RWPE1 (cell line): Measurements from ENCODE around the gene VAT1L.

Source experiments
- CTCF ChIA-PET: fragments of 350-600 bp; sonication (Branson Sonifier 250); formaldehyde crosslinking; extraction: SDS; loops from one replicate; lab custom pipeline; 2021; lab: Yijun Ruan, JAX
- POLR2A ChIA-PET: fragments of 400-600 bp; formaldehyde crosslinking; extraction: SDS; loops from one replicate; lab custom pipeline; 2020; ENCODE audit warnings: antibody characterized with exemption; ENCODE audit not compliant: low non-redundant PET; lab: Yijun Ruan, JAX
- DNase-seq: peaks from one replicate; pipeline ENCODE4 v3.0.0; 2012; ENCODE audit warnings: low spot score
- H3K27ac ChIP-seq: fragments of 450-650 bp; 2 replicates; pipeline ENCODE4 v1.5.1; 2017
- TF ChIP-seq, protein P1 (sequence below): fragments of 450-650 bp; conservative IDR thresholded peaks from 2 replicates; pipeline ENCODE4 v1.5.1; 2017; ENCODE audit warnings: low read depth, mild to moderate bottlenecking

Gene VAT1L

DNA sequence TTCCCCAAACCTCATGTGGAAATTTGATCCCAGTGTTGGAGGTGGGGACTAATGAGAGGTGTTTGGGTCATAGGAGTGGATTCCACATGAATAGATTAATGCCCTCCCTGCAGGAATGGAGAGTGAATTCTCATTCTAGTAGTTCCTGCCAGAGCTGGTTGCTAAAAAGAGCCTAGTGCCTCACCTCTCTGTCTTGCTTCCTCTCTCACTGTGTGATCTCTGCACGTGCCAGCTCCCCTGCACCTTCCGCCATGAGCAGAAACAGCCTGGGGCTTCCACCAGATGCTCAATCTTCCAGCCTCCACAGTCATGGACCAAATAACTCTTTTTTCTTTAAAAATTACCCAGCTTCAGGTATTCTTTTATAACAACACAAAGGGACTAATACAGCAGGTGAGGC, 161.1 kb downstream of the VAT1L start:
- DNase-seq: no peak
- ChIA-PET POLR2A (no interaction called here), CTCF (interaction anchor here (0.5 to 0.6 kb wide), 2 partner anchors 51 to 177 kb away, joined by 4 read pairs; no protein-coding TSS in a partner anchor)
- H3K27ac ChIP-seq: no peak overlapping the region
- TF ChIP-seq, protein P1, sequence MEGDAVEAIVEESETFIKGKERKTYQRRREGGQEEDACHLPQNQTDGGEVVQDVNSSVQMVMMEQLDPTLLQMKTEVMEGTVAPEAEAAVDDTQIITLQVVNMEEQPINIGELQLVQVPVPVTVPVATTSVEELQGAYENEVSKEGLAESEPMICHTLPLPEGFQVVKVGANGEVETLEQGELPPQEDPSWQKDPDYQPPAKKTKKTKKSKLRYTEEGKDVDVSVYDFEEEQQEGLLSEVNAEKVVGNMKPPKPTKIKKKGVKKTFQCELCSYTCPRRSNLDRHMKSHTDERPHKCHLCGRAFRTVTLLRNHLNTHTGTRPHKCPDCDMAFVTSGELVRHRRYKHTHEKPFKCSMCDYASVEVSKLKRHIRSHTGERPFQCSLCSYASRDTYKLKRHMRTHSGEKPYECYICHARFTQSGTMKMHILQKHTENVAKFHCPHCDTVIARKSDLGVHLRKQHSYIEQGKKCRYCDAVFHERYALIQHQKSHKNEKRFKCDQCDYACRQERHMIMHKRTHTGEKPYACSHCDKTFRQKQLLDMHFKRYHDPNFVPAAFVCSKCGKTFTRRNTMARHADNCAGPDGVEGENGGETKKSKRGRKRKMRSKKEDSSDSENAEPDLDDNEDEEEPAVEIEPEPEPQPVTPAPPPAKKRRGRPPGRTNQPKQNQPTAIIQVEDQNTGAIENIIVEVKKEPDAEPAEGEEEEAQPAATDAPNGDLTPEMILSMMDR: no peak

DNA sequence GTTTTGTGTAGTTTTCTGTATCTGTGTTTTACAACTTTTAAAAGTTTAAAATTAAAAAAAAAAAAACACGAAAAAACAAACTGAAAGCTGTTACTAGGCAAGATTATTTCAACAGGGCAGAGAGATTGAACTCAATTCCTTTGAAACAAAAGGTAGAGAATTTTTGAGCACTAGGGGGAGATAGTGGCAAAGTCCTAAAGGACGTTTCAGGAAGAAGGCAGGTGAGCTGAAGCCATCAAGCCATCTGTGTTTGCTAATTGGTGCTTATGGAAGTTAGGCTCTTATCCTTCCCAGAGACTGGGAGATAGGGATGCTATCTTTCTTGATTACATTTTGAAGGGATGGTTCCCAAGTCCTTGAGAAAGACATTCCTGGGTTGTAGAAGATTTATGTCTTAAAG, 163.4 kb downstream of the VAT1L start:
- H3K27ac ChIP-seq: no peak overlapping the region
- ChIA-PET CTCF (interaction anchor here (0.5 to 1.0 kb wide), 5 partner anchors 272 to 1646 kb away, joined by 3 to 6 read pairs (median 4); no protein-coding TSS in a partner anchor), POLR2A (no interaction called here)
- TF ChIP-seq, protein P1: no peak
- peak; percentile 20 for DNase-seq

DNA sequence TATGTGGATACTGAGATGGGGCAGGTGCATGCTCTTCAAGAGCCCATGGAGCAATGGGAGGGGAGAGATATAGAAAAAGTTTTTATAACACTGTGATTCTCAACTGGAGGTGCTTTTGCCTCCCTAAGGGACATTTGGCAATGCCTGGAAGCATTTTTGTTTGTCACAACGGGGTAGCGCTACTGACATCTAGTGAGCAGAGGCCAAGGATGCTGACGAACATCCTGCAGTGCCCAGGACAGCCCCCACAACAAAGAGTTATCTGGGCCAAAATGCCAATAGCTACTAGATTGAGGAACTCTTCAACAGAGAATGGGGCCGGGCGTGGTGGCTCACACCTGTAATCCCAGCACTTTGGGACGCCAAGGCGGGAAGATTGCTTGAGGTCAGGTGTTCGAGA, 166.8 kb downstream of the VAT1L start:
- H3K27ac ChIP-seq: no peak overlapping the region
- ChIA-PET POLR2A (no interaction called here), CTCF (interaction anchor here (0.6 kb wide), 1 partner anchor 647 kb away, joined by 4 read pairs; no protein-coding TSS in a partner anchor)
- TF ChIP-seq, protein P1: no peak
- DNase-seq: no peak

DNA sequence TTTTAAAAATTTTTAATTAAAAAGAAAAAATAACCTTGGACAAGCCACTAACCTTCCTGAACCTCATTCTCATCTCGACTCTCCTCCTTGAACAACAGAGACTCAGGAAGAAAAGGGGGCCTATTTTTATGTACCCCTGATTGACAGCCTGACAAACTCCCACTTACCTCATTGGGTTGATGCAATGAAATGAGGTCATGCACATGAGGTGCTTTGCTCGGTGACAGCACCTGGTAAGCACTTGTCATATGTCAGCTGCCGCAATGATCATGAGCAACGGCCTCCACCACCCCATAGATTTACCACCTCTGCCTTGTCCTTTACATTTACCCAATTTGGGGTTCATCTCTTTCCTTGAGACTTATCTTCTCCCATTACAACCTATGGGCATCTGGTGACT, 167.9 kb downstream of the VAT1L start:
- DNase-seq: no peak
- TF ChIP-seq, protein P1: no peak
- H3K27ac ChIP-seq: no peak overlapping the region
- ChIA-PET POLR2A (no interaction called here), CTCF (no interaction called here)

DNA sequence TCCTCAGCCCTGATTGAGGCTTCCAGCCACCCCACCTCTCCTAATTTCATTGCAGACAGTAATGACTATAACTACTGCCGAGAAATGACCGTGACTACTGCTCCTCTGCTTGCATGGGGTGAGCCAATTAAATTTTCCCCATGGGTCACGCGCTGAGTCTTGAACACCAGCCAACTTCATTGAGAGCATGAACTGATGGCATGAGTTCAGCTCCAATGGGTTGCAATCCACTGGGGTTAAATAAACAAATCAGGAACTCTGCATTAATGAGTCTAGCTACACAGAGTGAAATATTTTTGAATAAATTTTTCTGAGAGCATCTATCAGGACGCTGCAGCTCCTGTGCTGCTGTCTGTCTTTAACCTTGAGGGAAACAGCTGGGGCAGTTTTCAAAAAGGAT, 172.4 kb downstream of the VAT1L start:
- no peak for DNase-seq
- ChIA-PET CTCF (no interaction called here), POLR2A (no interaction called here)
- TF ChIP-seq, protein P1: no peak
- no peak overlapping the region for H3K27ac ChIP-seq

DNA sequence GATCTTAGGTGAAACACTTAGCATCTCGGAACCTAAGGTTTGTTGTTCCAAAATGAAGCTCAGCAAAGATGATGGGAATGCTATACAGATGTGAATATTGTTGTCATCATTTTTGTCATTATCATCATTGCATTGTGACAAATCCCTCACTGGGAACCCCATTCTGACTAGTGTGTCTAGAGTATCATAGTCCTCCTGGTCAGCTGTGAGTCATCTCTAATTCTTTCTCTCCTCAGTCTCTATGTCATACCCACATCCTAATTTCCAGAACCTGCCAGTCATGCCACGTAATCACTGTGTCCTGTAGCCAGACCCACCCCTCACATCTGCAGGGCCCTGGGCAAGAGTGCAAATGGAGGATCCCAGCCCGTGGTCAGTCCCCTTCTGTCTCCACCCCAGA, 173.4 kb downstream of the VAT1L start:
- ChIA-PET POLR2A (no interaction called here), CTCF (no interaction called here)
- H3K27ac ChIP-seq: no peak overlapping the region
- TF ChIP-seq, protein P1: no peak
- DNase-seq: no peak

DNA sequence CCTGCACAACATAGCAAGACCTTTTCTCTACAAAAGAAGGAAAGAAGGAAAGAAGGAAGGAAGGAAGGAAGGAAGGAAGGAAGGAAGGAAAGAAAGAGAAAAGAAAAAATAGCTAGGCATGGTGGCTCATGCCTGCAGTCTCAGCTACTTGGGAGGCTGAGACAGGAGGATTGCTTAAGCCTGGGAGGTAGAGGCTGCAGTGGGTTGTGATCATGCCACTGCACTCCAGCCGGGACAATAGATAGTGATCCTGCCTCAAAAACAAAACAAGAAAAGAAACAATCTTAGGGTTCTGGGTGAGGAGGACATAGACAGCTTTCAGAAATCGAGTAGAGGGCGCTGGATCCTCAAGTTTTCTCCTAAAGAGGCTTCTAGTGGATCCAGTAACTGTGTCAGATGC, 174.3 kb downstream of the VAT1L start:
- no peak overlapping the region for H3K27ac ChIP-seq
- ChIA-PET POLR2A (no interaction called here), CTCF (no interaction called here)
- no peak for DNase-seq
- TF ChIP-seq, protein P1: no peak
